HG02885 (cell line): ENCODE data around the gene TSC1.
"Not testable (repeated sequence)": the region's sequence is repeated elsewhere in the genome, so short reads cannot be mapped to it uniquely, and the experiment has no call there.

ENCODE experiments used
- ATAC-seq: cut with Tn5 transposase; IDR thresholded peaks from one replicate; pipeline ENCODE4 v1.9.1; 2021; ENCODE audit warnings: mild to moderate bottlenecking; ENCODE audit not compliant: unreplicated experiment, poor library complexity

TSC1 gene

GRCh38 chr9:132978112-132978450 lies 33.7 kb upstream of the TSC1 start:
- ATAC-seq, result no peak

GRCh38 chr9:132976571-132976970 lies 32.2 kb upstream of the TSC1 start:
- no peak for ATAC-seq

GRCh38 chr9:132975961-132976360 lies 31.5 kb upstream of the TSC1 start:
- no peak for ATAC-seq

- ATAC-seq, result no peak
These were observed 29.3 kb upstream of the TSC1 start for GRCh38 chr9:132973713-132974112.

GRCh38 chr9:132973166-132973565 lies 28.8 kb upstream of the TSC1 start:
- ATAC-seq, result no peak

GRCh38 chr9:132970324-132971062 lies 26.1 kb upstream of the TSC1 start:
- ATAC-seq, result no peak

- no peak for ATAC-seq
These were observed 25.4 kb upstream of the TSC1 start for GRCh38 chr9:132969783-132970182.

GRCh38 chr9:132967908-132968307 lies 23.5 kb upstream of the TSC1 start:
- ATAC-seq, result not testable (repeated sequence)

- ATAC-seq, result no peak
These were observed 21.1 kb upstream of the TSC1 start for GRCh38 chr9:132965478-132965877.

GRCh38 chr9:132961002-132961401 lies 16.6 kb upstream of the TSC1 start:
- no peak for ATAC-seq

GRCh38 chr9:132957805-132958204 lies 13.4 kb upstream of the TSC1 start:
- no peak for ATAC-seq

GRCh38 chr9:132955768-132956167 lies 11.4 kb upstream of the TSC1 start:
- no peak for ATAC-seq

- ATAC-seq, result no peak
These were observed 10.7 kb upstream of the TSC1 start for GRCh38 chr9:132955123-132955522.

- ATAC-seq, result no peak
These were observed 5.3 kb upstream of the TSC1 start for GRCh38 chr9:132949709-132950108.

GRCh38 chr9:132948482-132949050 lies 4.2 kb upstream of the TSC1 start:
- ATAC-seq, result no peak

GRCh38 chr9:132947756-132948155 lies 3.3 kb upstream of the TSC1 start:
- ATAC-seq, result no peak

GRCh38 chr9:132946631-132947295 lies 2.3 kb upstream of the TSC1 start:
- ATAC-seq, result no peak

- no peak for ATAC-seq
These were observed 1.8 kb upstream of the TSC1 start for GRCh38 chr9:132946211-132946610.

GRCh38 chr9:132945186-132946130 lies 1.0 kb upstream of the TSC1 start:
- ATAC-seq, result no peak

- peak; percentile 4 for ATAC-seq
These were observed 644 bp downstream of the TSC1 start for GRCh38 chr9:132943651-132944293.
